Measurements from ENCODE around the gene NTRK3.

The NTRK3 gene

DNA sequence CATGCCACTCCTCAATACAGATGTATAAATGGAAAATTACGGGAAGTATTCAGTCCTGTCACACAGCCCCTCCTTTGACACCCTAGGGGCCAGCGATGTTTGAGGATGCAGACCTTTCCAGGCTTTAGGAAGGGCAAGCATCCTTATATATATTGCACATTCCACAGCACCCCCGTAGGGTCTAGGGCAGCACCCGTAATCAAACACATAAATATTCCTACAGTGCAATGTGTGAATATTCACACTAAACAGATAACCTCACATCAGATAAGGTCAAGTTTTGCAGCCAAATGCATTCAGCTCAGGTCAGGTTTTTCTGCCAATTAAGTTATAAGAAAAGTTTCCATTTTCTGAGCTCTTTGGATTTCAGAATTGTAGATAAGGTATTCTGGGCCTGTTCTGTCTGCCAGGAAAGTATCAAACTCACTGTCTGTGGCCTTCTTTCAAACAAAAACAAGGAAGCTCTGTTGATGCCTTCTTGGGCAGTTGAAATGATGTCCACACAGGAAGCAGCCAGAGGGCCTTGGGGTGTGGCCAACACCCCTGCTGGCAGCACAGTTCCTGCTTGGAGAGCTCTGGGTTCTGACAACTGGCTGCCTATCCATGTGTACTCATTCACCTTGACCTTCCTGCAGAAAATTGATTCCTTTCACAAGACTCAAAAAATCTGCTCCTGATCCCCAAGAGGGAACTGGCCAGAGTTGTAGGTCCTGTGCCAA is 427.0 kb downstream of the NTRK3 start:
- TF ChIP-seq GATA1 (IDR thresholded peaks at IDR 0.05; ENCODE audit: low read depth, low read length) (no peak), POLR2A (IDR thresholded peaks at IDR 0.05; ENCODE audit: low read length) (no peak)
- no peak for DNase-seq

DNA sequence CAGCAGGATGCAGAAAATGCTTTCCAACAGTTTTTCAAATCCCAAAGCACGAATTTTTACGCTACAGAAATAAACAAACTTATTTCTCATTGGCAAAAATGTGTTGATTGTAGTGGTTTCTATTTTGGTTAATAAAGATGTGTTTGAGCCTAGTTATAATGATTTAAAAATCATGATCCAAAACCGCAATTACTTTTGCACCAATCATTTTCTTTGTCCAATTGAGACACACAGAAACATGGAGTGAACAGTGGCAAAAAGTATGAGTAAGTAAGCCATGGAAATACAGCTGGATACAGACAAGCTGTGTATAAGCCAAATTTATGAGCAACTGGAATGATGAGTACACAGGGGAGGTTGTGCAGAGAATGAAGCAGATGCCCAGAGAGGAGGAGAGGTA is 427.9 kb downstream of the NTRK3 start:
- TF ChIP-seq GATA1 (IDR thresholded peaks at IDR 0.05; ENCODE audit: low read depth, low read length) = no peak
- no peak for DNase-seq

DNA sequence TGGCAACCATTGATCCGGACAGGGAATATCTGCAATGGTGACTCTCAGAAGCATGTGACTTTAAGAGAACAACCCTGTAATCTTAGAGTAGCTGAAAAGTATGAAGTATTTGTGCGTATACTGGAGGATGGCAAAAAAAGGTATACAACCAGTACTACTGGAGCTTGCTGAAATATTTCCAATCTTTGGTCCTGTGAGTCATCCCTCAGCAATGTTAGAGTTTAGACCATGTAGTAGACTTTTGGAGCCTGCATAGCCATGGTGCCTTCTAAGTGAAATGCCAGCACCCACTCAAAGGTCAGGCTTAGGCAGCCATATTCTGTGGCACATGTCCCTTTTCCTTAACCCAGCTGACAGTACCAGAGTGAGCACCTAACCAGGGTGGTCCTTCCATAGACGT is 429.4 kb downstream of the NTRK3 start:
- DNase-seq = no peak
- TF ChIP-seq POLR2A (IDR thresholded peaks at IDR 0.05; ENCODE audit: low read length) = no peak
- no peak for TF ChIP-seq GATA1 (IDR thresholded peaks at IDR 0.05; ENCODE audit: low read depth, low read length)

DNA sequence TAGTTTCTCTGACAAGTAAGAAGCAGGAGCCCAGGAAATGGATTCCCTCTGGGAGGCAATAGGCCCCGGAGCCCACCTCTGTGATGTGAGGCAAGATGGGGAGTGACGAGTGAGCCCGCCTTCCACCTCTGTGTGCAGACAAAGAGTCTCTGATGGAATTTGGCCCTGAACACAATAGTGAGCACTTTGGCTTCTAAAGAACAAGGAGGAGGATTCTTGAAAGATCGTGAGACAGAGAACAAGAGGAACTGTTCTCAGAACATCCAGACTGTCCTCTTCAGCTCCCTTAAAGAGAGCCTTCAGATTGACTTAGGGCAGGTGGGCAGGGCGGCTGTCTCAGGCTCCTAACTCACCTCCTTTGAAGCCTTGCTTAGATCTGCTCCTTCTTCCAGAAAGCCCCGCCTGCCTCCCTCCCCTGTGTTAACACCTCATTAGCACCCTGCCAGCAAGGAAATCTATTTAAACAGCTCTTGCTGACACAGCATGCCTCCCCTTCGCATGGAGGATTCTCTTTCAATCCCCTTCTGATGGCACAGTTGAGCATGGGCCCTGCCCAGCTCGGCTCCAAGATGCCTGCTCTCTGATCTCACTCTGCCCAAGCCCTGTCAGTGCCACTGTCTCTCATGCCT is 430.3 kb downstream of the NTRK3 start:
- TF ChIP-seq POLR2A (IDR thresholded peaks at IDR 0.05; ENCODE audit: low read length) = no peak
- no peak for TF ChIP-seq GATA1 (IDR thresholded peaks at IDR 0.05; ENCODE audit: low read depth, low read length)
- DNase-seq = no peak

DNA sequence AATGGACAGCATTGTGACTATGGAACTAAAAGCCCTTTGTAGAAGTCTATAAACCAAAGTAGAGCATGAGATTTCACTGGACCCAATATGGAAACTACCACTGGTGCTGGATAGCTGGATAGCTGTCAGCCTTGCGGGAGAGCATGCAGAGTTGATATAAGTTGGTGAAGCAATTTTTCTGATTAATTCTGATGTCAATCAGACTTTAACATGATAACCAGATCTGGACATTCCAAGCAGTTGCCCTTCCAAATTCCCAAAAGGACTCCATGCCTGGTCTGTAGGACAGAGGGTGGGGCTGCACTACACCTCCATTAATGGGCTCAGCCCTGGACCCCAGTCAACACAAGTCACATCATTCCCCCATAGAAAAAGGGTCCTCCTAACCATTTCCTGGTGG is 437.8 kb downstream of the NTRK3 start:
- no peak for DNase-seq
- TF ChIP-seq GATA1 (IDR thresholded peaks at IDR 0.05; ENCODE audit: low read depth, low read length) (no peak), POLR2A (IDR thresholded peaks at IDR 0.05; ENCODE audit: low read length) (no peak)

DNA sequence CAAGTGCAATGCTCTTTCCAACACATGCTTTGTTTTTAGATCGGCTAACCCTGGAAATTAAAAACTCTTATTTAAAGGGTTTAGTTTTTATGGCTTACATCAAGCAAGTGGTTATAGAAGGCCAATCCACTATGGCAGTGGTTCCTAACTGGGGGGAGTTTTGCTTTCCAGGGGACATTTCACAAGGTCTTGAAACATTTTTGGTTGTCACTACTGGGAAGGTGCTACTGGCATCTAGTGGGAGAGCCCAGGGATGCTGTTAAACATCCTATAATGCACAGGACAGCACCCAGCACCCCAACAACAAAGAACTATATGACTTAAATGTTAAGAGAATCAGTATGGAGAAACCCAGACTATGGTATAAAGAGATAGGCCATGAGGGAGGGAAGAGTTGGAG is 439.0 kb downstream of the NTRK3 start:
- TF ChIP-seq POLR2A (IDR thresholded peaks at IDR 0.05; ENCODE audit: low read length) (no peak), GATA1 (IDR thresholded peaks at IDR 0.05; ENCODE audit: low read depth, low read length) (no peak)
- DNase-seq = no peak

DNA sequence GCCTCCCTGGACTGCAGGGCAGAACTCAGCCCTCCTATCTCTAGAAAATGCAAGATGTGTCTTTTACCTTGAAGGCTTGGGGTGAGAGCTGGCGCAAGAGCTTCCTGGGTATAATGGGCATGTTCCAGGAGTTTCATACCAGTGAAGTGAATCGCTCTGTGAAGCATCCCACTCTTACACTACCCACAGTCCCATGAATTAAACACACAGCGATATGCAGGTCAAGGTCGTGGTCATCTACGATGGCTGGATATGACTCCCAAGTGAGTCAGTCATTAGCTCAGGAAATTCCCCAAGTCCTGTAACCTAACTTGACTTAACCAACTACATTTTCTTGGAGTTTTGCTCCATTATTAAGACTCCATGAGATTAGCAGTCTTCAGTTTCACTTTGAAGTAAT is 439.7 kb downstream of the NTRK3 start:
- TF ChIP-seq GATA1 (IDR thresholded peaks at IDR 0.05; ENCODE audit: low read depth, low read length) (no peak), POLR2A (IDR thresholded peaks at IDR 0.05; ENCODE audit: low read length) (no peak)
- no peak for DNase-seq

DNA sequence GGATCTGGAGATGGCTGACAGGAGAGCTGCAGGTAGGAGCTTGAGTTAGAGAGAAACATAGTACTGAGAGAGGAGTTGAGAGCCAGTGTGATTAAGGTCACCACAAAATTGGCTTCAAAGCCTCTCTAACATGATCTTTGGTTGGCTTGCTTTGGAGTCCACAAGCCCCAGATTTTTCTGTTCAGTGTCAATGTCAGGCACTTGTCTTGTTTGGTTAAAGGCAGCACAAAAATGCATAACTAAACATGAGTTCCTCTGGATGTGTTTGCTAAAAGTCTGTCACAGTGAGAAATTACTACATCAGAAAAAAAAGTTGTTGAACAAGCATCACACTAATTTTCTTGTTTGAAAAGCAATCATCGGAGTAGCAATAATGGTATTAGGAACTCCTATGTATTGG is 440.5 kb downstream of the NTRK3 start:
- DNase-seq = no peak

More for the DNA sequence above, 440.5 kb downstream of the NTRK3 start:
- TF ChIP-seq GATA1 (IDR thresholded peaks at IDR 0.05; ENCODE audit: low read depth, low read length) (no peak), POLR2A (IDR thresholded peaks at IDR 0.05; ENCODE audit: low read length) (no peak)

All from erythroblast (primary cell).